COLO829 (cell line): ENCODE results near the gene RWDD4.
"Not testable (repeated sequence)": the region's sequence is repeated elsewhere in the genome, so short reads cannot be mapped to it uniquely, and the experiment has no call there.

Source experiments
- DNase-seq: peaks from one replicate; pipeline ENCODE4 v3.0.0; 2012; ENCODE audit warnings: low spot score

RWDD4 gene

DNA sequence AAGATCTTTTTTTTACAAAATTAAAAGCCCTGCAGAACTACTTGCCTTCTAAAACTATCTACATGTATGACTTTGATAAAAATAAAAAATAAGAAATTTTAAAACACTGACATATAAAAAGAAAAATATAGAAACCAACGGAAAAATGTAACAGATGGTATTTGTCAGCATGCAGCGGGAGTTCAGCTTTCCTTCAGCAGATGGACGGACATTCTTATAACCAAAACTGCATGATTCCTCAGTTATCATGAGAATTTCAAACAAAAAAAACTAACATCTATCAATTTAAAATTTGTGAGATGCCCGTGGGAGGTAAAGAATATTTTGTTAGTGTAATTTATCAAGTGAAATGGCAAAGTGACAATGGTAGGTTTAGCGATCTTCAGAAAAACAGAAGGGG lies 23.2 kb downstream of the RWDD4 start:
- DNase-seq, result no peak

DNA sequence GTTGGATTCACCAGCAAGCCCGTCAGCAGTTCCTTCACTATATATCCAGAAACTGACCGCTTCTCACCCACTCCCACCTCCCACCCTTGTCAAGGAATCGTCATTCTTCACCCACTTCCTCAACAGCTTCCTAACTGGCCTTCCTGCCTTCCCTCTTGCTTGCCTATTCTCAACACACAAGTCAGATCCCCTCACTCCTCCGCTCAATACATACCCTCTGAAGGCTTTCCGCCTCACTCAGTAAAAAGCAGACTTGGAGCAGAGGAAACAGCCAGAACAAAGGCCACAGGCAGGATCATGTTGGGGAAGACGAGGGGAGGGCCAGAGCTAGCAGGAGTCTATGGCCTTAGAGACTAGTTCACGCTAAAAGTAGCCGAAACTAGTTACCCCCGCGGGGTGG lies 23.7 kb downstream of the RWDD4 start:
- DNase-seq, result no peak

DNA sequence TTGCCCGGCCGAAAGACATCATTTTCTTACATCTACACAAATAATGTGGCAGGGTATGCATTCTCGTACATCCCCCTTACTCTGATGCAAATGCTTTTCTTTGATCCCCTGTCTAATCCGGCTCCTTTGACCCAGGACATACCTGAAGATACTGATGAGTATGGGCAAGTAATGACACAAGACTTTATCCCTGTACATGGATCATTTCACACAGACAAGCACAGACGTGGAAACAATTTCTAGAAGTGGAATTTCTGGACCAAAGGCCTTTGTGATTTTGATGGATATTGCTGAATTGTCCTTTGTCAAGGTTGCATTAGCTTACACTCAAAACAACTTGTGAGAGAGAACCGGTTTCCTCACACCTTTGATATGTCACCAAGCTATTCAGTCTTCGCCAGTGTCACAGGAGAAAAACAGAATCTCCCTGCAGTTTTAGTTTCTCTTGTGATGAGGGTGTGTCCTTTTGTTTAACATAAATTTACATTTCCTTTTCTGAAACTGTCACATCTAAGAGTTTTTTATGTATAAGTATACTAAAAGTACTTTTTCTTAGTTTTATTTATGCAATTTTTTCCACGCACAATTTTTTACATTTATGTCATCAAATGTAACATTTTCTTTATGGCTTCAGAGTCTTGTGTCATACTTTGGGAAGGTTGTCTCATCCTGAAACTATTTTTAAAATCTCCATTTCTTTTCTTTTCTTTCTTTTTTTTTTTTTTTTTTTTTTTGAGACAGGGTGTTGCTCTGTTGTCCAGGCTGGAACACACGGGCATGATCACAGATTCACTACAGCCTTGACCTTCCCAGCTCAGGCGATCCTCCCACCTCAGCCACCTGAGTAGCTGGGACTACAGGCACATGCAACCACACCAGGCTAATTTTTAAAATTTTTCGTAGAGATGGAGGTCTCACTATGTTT lies 25.2 kb downstream of the RWDD4 start:
- DNase-seq, result no peak

DNA sequence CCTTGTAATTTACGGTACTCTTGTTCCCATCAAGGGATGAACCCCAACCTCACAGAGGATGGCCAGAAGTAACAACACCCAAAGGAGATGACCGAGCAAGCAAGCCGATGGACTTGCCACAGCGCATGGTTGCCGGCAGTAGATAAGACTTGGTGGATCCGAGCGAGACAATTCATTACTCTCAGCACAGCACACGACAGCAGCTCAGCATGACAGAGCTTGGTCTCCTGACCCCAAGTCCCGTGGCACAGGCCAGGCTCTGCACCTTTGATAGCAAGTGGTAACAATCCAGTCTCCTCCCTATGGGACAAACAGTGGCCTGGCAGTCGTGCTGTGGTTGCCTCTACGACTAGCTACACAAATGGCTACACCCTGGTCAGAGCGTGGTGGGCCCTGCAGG lies 26.3 kb downstream of the RWDD4 start:
- no peak for DNase-seq

DNA sequence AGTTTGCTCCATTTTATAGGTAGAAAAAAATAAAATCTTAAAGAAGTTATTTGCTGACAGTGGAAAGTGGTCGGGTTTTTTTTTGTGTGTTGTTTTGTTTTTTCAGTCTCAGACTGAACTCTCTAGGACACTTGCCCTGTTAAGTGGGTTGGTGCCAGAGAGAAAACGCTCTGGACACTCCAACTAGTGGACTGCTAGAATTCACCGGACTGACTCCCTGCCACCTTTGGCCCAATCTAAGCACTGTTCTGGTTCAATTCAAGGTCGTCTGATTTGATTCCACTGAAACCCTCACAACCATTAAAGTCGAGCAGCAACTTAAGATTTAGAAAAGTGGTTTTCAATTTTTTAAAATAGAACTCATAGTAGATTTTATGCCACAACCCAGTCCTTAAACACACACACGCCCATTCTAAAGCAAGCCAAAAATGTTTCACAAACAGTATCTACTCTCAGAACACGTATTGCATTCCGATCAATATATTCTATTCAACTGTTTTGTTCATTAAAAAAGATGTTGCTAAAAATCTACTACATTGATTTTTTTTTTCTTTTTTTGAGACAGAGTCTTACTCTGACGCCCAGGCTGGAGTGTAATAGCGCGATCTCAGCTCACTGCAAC lies 27.3 kb downstream of the RWDD4 start:
- no peak for DNase-seq

DNA sequence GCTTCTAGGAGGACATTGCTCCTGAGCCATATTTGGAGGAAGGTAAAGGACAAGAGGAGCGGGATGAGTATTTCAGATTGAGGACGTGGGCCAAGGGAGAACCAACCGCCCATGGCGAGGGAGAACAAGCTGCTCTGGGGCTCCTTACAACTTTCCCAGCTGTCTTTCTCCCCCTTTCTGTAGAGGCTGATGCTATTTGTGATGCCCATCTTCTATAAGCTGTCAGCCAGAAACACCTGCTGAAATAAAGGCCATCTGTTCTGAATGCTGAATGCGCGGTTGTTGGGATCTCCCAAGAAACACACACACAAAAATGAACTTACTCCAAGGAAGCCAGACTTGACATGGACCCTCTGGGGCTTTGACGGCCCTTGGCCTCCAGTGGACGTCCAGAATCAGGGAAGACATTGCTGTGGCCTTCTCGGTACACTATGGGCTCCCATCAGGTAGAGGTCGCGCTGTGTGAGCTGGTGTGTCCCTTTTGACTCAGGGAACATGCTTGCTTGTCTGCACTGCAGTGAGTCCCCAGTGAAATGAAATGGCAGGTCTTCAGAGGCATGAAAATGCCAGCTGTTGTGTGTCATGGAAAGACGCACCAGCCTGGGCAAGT lies 30.9 kb downstream of the RWDD4 start:
- DNase-seq, result no peak

DNA sequence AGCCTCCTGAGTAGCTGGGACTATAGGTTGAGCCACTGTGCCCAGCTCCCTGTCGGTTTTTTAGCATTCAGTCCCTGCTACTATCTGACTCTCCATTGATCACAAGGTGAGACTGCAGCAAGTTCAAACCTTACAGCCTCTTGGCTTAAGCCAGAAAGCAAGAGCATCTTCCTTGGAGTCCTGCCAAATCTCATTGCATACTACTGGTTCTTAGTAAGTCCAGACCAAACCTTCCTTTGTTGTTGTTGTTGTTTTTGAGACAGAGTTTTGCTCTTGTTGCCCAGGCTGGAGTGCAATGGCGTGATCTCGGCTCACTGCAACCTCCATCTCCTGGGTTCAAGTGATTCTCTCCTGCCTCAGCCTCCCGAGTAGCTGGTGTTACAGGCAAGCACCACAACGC lies 31.7 kb downstream of the RWDD4 start:
- DNase-seq, result not testable (repeated sequence)

DNA sequence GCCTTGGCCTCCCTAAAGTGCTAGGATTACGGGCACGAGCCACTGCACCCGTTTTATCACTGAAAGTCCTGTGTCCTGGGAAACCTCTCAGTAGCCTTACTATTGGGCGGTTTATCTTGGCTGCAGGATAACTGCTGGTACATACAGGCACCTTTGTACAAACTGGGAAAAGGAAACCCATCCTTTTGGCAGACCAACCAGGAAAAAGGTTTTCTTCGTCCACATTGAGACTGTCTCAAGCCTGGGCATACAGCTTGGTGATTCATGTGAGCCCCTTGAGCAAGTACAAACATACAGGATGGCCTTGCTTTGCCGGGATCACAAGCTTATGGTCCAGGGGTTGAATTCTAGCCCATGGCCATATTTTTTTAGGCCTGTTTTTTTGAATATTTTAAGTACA lies 32.8 kb downstream of the RWDD4 start:
- no peak for DNase-seq

DNA sequence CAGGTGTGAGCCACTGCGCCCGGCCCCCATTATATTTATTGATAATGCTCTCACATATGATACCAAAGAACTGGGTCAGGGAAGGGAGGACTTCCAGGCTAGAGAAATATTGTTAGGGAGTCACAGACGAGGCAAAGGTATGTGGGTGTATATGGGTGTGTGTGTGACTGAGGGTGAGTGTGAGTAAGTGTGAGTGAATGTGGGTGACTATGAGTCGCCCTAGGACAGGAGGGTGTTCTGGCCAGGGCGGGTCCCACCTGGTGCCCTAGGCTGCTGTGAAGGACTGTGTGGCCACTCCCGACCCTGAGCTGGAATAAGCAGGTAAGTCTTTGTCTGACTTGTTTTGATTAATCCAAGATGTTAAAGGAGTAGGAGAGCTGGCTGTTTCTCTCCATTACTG lies 34.4 kb downstream of the RWDD4 start:
- DNase-seq, result no peak

DNA sequence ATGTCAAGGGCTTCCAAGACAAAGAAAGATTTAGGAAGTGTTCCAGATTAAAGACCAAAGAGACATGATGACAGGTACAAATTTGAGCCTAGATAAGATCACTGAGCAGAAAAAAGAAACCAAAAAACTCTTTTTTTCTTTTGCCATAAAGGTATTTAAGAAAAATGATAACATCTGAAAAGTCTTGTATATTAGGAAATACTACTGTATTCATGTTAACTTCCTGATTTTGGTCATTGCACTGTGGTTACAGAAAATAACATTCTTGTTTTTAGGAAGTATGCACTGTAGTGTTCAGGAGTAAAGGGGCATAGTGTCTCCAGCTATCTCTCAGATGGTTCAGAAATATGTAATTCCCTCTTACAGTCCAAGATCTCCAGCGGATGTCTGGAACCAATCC lies 37.1 kb downstream of the RWDD4 start:
- DNase-seq, result no peak

DNA sequence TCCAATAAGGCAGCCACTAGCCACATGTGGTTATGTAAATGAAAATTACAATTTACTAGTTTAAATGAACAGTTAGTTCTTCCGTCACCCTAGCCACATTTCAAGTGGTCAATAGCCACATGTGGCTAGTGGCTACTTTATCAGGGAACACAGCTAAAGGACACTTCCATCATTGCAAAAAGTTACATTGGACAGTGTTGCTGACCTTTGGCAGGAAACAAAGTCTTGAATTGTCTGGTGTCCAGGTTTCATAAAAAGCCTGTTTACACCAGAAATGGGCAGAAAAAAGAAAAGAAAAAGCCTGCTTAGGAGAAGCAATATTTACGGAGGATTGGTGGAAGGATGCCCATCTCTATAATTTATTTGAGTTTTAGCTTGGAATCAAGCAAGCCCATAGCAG lies 38.6 kb downstream of the RWDD4 start:
- no peak for DNase-seq

DNA sequence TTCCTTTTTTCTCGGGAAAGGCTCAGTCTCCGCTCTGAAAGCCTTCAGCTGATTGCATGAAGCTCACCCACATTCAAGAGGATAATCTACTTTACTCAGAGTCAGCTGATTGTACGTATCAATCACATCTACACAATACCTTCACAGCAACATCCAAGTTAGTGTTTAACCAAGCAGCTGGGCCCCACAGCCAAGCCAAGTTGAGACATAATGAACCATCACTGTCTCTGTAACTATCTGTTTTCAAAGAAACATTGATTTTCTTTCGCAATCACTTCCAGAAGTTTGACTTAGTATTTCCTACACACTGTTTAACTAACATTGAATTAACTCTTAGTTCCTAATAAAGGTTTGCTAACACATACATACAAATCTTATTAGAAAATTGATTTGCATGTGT lies 40.3 kb downstream of the RWDD4 start:
- peak; percentile 67 for DNase-seq

DNA sequence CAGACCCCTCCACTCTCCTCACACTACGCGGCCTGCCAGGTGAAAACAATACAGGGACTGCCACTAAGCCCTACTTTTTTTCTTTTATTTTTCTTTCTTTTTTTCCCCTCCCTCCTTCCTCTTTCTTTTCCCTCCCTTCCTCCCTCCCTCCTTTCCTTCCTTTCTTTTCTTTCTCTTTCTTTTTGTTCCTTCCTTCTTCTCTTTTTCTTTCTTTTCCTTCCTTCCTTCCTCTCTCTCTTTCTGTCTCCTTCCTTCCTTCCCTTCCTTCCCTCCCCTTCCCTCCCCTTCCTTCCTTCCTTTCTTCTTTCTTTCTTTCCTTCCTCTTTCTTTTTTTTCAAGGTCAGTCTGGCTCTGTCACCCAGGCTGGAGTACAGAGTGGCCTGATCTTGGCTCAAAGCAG lies 41.9 kb downstream of the RWDD4 start:
- no peak for DNase-seq

DNA sequence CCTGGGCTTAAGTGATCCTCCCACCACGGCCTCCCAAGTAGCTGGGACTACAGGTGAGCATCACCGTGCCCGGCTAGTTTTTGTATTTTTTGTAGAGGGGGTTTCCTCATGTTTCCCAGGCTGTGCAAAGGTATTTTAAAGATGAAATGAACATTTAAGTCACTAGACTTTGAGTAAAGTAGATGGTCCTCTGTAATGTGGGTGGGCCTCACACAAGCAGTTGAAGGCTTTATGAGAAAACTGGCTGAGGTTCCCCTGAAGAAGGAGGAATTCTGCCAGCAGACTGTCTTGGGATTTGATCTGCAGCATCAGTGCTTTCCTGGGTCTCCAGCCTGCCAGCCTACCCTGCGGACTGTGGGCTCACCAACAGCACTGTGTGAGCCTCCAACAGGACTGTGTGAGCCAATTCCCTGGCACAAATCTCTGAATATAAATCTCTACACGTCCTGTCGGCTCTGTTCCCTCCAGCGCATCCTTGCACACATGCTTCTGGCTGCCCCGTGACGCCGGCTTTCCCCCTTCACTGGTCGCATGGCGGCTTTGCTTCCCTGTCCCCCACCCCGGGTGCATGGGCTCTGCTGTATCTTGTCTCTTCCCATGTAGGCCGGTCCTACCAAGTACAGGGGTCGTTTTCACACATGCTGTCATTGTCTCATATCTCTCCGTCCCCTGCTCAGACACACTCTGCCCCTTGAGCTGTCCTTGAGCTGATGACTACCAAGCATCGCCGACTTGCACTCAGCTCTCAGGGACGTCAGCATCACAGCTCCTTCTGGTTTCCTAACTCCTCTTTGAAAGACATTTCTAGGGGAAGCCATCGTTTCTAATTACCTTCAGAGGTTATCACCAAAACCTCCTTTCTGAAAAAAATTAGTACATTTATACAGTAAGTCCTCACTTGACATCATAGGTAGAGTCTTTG lies 46.4 kb downstream of the RWDD4 start:
- no peak for DNase-seq

DNA sequence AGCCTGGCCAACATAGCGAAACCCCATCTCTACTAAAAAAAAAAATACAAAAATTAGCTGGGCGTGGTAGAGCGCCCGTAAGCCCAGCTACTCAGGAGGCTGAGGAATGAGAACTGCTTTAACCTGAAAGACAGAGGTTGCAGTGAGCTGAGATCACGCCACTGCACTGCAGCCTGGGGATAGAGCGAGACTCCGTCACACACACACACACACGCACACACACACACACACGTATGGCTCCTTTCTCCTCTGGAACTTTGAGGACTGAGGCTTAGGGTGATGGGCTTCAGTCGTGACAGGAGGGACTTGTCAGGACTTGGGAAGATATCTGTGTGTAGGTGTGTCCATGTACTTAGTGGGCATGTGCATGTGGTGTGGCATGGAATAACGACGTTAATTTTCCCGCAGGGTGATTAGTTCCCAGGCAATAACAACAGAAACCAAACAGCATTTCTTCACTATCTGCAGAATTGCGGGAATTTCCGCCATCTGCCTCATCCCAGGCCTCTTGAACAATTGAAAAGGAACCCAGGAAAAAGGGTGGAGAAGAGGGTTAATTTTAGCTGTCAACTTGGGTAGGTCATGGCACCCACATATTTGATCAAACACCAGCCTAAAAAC lies 47.7 kb downstream of the RWDD4 start:
- DNase-seq, result no peak

DNA sequence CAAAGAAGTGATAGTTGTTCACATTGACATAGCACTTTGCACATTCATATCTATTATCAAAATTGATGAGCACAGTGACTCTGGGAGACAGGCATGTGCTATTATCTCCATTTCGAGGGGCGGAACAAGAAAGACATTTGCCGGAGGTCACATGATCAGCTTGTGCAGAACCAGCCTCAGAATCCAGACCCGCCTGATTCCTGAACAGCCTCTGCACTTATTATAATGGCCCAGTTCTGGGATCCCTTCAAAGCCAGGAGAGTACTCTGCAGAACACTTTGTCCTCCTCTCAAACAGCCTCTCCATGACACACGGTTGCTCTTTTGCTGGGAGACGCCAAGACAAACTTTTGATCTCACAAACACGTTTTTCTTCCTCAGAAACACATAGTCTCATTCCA lies 48.4 kb downstream of the RWDD4 start:
- DNase-seq, result no peak

DNA sequence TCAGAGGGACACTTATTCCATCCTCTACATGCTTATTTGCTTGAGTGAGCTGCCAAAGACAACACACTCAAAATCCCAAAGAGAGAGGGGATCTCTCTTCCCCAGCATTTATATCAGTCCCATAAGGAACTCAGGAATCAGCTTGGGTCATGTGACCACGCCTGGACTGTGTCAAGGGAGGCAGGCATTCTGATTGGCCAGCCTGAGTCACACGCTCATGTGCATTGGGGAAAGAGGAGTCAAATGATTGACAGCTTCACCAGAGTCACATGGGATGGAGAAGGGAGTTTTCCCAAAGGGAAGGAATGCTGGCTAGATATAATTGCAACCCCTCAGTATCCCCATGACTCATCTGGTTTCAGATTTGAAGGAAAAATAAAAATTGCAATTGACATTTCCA lies 49.0 kb downstream of the RWDD4 start:
- peak; percentile 41 for DNase-seq

DNA sequence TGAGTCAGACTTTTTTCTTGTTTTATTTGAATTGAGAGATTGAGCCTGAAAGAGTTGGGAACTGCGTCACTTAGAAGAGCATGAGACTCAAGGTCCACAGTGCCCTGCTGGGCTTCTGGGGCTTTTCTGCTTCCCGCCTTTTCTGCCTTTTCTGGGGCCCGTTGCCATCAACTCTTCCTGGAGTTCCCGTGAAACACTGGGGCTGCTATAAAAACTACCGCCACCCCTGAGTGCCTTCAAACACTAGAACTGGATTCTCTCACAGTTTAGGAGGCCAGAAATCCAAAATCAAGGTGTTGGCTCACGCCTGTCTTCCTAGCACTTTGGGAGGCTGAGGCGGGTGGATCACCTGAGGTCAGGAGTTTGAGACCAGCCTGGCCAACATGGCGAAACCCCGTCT lies 49.8 kb downstream of the RWDD4 start:
- no peak for DNase-seq

DNA sequence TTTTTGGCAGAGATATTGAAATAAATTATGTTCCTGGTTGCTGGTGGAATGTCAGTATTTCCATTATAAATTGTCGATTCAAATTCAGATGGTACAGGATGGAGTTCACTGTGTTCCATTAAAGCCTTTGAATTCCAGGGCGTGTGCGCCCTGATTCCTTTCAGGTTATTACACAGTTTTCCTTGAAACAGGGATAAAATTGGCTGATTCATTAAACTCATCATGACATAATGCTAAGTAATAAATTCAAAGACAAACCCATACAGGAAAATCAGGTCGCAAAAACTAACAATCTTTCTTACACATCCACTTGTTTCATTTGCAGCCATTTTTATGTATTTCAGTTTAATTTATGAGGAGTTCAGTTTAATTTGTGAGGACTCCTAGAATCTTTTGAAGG lies 51.1 kb downstream of the RWDD4 start:
- DNase-seq, result no peak

DNA sequence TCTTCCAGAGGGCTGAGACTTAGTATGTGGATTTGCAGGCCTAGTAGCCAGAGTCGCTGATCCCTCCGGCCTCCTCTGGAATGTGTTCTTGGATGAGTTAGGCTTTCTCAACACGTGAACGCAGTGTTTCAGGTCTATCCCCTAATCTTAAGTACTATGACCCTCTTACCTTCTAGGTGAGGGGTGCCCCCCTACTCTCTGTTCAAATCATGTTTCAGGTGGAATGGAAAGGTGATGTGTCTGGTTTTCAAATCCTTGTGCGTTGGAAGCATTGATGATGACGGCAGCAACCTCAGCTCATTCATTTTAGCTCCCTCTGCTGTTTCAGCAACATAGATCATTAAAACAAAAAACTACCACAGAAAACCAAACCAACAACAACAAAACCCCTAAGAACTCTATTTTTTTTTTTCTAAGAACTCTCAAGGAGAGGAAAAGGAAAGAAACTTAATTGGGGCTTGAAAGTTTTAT lies 56.4 kb downstream of the RWDD4 start:
- DNase-seq, result no peak

DNA sequence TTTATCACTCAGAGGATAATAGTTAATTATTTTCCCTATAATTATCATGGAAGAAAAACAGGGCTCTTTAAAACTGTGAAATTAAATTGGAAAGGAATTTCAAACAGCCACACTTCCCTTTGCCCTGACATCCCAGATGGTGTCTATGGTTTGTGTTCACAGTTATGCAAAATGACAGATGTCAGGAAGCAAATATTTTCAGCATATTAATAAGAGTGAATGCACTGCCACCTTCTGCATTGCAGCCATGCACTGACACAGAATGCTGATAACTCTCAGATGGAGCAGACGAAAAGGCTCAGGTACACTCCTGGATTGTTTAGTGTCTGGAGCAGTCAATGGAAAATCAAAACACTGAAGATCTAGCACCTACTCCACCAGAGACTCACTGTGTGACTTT lies 57.6 kb downstream of the RWDD4 start:
- no peak for DNase-seq
